GM18858 (cell line): ENCODE data around the gene CP.

ENCODE experiments used
- ATAC-seq: cut with Tn5 transposase; IDR thresholded peaks from one replicate; pipeline ENCODE4 v1.9.1; 2021; ENCODE audit not compliant: unreplicated experiment

The CP gene

DNA sequence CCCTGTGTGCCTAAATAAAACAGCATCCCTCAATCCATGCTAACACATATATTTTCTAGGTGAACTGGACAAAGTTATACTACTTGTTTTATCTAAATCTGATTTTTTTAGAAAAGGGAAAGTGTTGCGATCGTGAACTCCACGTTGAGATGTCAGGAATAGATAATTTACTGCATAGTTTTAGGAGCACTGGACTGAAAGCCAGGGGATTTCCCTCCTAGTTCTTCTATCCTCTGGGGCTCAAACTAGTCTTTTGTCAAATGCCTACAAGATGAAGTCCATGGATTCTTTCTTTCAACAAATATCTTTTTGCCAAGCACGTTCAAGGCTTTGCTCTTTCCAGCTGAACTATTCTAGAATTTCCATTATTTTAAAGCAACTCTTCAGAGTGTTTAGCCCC, 92.8 kb downstream of the CP start:
- ATAC-seq = no peak

DNA sequence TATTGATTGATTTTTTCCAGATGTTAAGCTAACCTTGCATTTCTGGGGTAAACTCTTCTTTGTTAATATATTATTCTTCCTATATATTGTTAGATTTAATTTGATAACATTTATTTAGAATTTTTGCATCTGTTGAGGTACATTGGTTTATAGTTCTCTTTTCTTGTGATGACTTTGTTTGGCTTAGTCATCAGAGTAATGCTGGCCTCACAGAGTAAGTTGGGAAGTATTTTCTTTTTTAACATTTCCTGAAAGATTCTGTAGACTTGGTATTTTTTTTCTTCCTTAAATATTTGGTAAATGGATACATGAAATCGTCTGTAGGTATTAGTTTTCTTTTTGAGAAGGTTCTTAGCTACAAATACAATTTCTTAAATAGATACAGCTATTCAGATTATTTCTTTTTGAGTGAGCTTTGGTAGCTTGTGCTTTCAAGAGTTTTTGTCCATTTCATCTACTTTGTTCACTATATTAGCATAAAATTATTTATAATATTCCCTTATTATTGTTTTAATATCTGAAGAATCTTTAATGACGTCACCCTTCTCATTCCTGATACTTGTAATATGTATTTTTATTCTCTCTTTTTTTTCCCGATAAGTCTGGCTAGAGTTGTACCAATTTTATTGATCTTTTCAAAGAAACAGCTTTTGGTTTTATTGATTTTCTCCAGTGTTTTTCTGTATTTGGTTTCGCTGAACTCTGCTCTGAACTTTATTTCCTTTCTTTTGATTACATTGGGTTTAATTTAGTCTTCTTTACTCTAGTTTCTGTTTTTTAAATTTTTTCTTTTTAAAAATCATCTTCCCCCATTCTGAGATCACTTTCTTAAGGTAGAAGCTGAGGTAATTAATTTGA, 98.7 kb downstream of the CP start:
- no peak for ATAC-seq
